Hematopoietic multipotent progenitor cell treated with erythropoietin and hydrocortisone succinate and interleukin-3 and kit ligand, for 17 days (in vitro differentiated cells): ENCODE results near the gene E4F1.

Source experiments
- DNase-seq: peaks from one replicate; pipeline ENCODE4 v3.0.0-alpha.2; 2015; ENCODE audit warnings: low spot score

E4F1 gene

DNA sequence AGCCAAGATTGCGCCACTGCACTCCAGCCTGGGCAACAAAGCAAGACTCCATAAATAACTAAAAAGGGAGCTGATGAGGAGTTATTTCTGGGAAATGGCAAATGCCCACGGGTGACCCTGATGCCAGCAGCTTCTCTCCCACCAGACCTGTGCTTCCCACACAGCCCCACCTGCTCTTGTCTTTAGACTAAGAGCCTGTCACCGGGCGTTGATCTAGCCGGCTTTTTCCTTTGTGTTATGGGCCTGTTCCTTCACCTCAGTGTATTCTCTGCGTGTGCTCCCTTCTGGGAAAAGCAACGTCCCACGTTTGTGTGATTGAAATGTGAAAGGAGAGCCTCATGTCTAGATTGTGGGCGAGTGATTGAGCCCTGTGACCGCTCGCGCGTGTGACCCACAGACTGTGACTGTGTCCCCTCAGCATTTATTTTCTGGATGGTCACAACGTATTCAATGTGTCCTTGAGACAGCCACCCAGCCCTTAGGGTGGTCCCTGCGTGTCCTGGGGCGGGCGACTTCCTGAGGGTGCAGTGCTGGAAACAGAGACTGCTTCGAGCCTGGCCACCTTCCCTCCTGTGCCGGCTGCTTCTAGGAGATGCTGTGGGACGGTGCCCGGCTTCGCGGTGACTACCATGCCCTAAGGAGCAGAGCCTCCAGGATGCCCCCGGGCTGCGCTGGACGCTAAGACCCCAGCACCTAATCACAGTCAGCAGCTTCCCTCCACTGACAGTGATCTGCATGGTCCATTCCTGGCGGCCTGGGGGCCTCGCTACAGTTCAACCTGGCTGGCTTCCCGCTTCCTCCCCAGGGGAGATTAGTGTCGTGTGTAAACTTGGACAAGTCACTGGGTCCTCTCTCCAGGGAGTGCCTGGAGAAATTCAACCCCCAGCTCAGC is 52.3 kb downstream of the E4F1 start:
- DNase-seq: no peak

DNA sequence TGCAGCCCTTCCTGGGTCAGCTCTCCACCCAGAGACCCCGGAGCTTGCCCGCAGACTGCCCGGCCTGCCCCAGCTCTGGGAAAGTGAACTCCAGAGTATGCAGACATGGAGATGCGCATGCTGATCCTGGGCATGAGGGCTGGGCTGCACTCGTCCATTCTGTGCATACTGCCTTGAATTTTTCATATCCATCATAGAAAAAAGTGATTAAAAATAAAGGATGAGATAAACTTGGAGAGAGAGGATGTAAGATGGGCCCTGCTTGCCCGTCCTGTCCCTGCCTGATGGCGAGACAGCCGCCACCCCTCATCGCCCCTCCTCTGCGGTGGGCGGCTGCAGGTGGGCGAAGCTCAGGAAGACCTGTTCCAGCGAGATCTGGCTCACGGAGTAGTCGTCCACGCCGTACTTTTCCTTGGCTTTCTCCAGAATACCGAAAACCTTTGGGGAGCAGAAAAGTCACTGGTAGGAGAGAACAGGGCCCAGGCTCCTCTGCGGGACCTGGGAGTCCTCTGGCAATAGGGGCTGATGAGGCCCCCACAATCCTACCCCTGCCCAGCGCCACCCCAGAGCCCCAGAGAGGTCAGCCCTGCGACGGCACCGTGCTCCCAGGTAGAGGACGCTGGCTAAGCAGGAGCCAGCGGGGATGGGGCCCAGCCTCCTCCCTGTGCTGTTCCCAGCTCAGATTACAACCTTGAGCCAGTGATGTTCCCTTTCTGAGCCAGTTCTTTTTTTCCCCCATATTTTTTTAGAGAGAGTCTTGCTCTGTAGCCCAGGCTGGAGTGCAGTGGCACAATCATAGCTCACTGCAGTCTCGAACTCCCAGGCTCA is 53.2 kb downstream of the E4F1 start:
- DNase-seq: no peak

DNA sequence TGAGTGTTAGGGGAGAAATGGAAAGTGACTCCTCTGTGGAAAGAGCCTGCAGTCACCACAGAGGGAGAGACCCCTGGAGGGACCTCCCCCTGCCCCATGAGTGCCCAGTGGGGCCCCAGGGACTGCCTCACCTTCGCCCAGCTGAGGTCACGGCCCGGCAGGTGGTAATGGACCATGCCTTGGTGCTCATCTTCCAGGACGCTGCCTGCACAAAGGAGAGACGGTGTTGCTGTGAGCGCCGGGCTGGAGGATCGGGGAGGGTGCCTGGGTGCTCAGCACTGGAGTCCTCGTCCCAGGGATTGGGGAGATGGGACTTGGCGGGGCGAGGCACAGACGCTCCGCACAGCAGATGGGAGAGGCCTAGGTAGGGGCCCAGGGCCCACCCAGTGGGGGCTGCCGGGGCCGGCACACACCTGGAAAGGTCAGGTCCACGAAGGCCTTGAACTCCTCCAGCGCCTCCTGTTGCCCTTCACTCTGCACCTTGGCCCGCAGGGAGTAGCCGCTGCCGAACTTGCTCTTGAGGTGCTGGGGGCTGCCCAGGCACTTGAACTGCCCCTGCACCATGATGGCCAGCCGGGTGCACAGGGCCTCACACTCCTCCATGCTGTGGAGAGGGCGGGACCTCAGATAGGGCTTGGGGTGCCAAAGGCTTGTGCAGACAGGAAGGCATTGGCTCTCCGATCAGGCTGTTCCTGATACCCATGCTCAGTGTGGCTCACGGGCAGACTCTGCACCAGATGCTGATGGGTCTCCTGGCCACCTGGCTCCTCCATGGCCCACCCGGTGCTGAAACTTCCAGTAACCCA is 54.3 kb downstream of the E4F1 start:
- no peak for DNase-seq

DNA sequence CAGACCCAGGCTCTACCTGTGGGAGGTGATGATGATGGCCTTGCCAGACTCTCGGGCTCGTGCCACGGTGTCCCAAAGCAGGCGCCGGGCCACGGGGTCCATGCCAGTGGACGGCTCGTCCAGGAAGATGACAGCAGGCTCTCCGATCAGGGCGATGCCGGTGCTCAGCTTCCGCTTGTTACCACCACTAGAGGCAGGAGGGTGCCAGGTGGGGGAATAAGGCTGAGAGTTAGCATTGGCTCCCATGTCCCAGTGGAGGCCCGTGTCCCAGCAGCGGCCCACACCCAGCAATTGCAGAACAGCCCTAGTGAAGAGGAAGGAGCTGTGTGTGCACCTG is 54.8 kb downstream of the E4F1 start:
- no peak for DNase-seq

DNA sequence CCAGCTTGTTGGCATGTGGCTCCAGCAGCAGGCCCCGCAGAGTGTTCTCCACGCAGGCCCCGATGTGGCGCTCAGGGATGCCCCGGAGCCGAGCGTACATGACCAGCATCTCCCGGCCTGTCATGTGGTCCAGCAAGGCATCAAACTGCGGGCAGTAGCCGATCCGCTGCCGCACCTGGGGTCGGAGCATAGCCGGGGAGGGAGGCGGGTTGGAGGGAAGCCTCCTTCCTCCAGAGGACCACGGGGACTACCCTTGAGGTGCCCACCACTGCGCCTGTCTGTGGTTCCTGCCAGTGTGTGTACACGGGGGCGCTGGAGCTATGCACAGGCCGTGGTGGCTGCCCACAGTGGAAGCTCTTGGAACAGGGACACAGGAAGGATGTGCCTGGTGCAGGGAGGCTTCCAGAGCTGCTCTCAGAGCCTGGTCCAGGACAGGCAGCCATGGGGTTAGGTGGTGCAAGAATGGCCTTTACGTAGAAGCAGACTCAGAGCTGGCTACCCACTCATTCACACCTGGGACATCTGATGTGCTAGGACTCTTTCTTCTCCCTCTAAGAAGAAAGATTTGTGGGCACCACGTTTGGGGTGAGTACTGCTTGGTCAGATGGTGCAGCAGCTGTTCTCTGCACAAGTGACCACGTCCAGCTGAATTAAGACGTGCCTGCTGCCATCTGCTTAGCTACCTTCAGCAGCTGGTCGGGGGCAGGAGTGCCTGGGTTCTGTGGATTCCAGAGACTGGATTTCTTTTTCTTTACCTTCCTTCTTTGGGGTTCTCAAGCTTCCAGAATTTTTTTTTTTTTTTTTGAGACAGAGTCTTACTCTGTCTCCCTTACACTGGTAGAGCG is 55.8 kb downstream of the E4F1 start:
- no peak for DNase-seq

DNA sequence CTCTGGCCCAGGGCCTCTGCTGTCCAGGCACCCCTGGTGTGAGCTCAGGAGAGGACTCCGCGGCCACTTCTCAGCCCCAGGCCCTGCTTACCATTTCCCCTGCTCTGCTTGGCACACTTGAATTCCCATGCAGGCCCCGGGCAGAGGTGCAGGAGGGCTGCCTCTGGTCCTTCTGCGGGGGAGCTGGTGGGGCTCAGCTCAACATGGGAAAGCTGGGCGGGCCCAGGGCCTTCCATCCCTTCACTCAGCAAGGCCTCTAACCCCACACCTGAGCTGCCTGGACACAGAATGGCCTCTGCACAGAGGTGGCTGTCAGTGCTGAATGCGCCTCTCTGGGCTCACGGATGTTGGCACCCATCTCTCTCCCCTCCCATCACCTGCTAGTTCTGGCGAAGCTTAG is 57.1 kb downstream of the E4F1 start:
- DNase-seq: no peak

DNA sequence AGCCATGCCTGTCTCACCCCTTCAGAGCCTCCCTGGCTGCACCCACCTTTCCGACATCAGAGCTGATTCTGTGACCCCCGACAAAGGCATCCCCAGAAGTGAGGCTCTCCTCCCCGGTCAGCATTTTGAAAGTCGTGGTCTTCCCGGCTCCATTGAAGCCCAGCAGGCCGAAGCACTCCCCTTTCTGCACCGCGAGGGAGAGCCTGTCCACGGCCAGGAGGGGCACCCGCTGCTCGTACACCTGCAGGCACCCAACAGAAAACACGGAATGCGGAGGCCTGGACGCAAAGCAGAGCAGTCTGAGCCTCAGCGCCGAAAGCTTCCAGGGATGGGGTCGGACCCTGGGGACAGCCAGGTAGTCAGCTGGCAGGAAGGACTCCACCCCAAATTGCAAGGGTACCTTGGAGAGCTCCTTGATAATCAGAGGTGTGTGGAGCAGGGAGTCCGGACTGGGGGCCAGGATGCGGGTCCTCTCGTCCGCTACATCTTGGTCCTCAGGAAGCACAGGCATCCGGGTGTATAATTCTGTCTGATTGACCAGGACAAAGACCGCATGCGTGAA is 57.7 kb downstream of the E4F1 start:
- DNase-seq: no peak

DNA sequence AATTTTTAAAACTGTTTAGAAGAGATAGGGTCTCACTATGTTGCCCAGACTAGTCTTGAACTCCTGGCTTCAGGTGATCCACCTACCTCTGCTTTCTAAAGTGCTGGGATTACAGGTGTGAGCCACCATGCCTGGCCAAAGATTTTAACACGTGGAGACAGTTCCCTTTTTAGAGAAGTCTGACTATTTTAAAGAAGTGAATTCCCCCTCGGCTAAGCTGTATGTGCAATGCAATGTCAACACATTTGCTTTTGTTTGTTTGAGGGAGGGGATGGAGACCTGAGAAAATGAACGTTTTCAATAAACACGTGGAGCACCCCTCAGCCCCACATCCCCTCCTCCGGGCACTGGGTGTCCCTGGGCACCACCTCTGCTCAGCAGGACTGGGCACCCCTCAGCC is 58.9 kb downstream of the E4F1 start:
- DNase-seq: no peak

DNA sequence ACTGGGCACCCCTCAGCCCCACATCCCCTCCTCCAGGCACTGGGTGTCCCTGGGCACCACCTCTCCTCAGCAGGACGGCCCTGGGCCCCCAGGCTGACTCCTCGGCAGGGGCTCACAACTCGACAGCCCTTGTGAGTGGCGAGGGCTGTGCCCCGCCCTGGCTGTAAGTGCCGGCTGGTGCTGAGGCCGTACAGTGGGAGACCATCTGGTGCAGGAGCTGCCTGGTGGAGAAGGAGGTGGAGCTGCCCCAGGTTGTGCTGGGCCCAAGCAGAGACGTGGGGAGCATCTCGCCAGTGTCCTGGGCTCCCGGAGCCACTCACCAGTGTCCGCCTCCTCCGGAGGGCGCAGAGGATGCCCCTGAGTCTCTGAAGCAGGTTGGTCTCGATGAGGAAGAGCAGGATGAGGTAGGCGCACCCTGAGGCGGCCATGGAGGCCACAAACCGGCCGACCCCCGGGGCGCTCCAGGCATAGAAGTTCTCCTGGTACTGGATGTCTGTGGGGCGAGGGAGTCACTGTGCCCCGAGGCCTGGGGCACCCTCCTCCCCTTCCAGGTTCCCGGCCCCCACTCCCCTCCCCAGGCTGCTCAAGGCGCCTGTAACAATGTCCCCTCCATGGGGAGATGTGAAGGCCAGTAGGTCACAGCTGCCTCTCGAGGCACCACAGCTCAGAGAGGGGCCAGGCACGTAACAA is 59.6 kb downstream of the E4F1 start:
- DNase-seq: no peak

DNA sequence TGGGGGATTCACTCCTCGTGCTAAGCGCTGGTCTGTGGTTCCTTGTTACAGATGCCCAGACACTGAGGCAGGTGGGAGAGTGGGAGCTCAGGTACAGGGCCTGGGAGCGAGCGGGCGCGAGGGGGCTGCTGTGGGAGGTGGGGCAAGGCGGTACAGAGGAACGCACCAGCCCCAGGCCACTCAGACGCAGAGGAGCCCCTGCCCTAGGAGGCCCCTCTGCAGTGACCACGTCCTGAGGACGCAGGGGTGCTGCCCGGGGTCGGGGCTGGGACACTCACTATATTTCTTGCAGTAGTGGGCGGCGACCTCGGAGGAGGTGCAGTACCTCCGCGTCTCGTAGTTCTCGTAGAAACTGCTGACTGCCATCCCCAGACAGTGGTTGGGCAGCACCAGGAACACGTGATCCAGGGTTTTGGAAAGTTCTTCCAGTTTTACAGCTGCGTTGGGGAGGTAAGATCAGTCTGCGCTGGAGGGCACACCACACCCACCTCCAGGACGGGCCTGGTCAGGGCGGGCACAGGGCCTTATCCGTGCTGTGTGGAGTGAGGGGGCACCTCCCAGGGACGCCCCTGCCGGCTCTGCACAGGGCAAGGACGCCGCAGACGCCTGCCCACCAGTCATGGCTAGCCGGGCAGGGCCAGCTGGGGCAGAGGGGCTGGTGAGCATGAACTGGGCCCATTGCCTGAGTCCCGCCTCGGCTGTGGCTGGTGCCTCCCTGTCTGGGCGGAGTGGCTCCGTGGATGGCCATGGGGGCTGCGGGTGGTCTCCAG is 60.8 kb downstream of the E4F1 start:
- no peak for DNase-seq

DNA sequence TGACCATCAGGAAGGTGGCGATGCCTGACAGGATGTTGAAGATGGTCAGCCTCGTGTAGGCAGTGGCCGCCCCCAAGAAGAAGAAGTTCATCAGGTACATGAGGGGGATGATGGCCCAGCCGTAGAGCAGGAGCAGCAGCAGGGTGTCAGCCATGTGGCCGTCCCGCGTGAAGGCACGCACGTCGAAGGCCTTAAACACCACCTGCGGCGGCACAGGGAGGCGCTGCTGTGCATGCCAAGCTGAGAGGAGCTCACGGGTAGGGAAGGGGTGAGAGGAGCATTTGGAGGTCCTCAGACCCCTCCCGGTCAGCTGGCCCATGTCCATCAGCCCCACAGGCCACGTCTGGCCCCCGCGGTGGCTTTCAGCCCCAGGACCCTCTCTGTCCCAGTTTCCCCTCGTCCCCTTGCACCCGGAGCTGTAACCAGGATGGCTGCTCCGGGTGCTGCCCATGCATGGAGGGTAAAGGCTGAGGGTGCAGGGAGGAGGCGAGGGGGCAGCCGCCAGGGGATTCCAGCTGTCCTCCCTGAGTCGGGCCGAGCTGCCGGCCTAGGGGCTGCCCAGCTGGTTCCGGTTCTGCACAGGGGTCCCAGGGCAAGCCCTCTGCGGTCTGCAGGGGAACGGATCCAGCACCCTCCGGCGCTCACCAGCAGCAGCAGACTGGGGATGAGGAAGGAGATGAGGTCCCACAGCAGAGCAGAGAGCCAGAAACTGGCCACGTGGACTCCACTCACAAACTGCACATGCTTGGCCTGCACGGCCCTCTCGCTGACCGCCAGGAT is 61.6 kb downstream of the E4F1 start:
- DNase-seq: no peak
